ENCODE results near the gene HOTAIR.

HOTAIR gene

DNA sequence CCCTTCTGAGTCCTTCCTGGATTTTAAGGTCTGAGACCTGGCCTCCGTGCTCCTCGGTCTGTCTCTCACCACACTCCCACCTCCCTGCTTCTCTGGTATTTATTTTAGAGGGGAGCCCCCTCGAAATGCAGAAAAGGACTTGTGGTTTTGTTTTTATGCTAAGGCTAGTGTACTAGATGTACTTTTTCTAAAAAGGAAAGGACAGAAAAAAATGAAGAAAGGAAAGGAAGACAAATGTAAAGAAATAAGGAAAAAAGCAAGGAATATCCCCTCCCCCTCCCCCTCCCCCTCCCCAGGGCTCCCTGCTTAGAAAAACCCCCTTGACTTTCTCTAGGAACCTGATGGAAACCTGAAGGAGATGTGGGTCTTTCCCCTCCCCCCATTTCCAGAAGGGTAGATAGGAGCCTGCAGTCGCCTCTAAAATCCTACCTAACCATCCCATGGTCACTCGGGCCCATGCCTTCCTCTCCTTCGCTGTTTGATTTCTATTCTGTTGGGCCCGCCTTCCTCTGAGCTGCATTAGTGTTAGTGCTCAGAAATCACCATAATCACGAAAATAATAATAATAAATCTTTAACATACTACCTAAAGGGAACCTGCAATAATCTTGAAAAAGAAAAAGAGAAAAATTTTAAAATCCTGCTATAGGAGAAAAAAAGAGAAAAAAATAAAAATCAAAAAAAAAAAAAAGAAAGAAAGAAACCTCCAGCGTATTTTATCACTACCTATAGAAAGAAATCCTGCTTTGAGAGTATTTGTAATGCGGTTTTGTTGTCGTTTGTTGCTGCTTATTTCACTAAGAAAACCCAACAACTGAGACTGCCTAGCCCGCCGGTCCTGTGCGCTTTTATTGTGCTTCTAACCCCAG is 37.1 kb upstream of the HOTAIR start:
- DNase-seq (ENCODE audit: low read depth): no peak

DNA sequence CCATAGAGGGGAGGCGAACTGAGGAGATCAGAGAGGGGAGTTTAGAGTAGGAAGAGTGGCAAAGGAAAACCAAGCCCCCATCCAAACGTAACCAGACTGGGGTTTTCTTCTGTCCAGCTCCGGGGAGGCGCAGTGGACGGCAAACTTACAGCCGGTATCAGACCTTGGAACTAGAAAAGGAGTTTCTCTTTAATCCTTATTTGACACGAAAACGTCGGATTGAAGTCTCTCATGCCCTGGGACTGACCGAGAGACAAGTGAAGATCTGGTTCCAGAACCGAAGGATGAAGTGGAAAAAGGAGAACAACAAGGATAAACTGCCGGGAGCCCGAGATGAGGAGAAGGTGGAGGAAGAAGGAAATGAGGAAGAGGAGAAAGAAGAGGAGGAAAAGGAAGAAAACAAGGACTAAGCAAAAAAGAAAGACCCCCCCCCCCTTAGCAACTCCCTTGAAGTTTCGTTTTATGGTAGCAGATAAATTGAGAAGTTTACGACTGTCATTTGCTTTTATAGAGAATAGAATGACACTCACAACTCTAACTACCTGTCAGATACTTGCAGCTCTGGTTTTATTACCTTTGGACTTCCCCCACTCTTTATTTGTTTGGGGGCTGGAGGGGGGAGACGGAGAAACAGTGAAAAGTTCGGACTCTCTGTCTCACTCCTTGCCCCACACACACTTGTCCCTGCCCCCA is 36.4 kb upstream of the HOTAIR start:
- DNase-seq (ENCODE audit: low read depth): no peak

DNA sequence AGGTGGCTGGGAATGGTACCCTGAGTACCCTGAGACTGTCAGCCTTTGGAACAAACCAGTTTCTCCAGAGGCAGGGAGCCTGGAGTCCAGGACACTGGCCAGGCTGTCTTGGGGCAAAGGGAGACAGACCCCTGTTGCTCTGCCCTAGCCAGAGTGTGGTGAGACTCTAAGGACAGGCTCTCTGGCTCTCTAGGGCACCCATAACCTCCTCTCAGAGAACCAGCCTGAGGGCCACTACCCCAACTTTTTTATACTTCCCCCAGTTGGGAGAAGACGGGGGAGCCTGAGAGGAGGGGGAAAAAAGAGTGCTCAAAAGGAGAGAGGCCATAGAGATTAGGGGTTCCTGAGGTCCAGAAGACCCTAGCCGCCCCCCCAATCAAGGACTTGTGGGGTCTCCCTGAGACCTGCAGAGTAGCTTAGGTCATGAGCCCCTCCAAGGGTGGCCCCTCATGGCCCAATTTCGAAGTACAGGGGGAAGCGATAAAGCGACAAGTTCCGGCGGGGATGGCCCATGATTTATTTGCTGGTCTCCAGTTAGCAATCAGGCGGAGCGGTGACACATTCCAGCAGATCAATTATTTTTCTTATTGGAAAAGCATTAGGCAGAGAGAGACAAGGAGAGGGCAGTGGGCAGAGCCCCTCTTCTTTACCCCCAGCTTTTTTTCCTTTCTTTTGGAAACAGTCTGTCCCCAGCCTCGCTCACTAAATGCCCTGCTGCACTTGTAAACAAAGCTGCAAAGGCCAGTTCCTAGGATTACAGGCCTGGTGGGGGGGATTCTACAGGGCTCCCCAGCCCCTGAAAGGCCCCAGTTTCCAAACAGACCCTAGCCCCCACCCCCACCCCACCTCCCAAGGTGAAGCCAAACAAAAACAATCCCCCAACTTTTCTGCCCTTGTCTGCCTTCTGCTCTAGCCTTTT is 35.6 kb upstream of the HOTAIR start:
- DNase-seq (ENCODE audit: low read depth): no peak

DNA sequence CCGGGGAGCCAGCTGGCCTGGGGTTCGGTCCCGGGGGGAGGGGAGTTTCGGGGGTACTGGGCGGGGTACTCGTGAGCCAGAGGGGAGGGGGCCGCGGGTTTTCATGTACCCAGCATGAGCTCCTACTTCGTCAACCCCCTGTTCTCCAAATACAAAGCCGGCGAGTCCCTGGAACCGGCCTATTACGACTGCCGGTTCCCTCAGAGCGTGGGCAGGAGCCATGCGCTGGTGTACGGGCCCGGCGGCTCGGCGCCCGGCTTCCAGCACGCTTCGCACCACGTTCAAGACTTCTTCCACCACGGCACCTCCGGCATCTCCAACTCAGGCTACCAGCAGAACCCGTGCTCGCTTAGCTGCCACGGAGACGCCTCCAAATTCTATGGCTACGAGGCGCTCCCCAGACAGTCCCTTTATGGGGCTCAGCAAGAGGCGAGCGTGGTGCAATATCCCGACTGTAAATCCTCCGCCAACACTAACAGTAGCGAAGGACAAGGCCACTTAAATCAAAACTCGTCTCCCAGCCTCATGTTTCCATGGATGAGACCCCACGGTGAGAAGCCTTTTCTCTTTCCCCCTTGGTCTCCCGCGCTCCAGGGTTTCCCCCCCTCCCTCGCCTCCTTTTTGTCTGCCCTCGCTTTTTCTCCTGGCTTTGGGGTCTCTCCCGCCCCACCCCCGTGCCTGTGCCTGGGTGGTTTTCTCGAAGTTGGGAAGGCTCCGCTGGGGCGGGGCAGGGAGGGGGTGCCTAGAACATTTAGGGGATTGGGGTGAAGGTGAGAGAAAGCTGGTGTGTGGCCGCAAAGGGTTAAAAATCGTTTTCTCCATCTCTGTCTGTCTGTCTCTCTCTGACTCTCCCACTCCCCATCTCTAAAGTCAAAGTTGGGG is 34.7 kb upstream of the HOTAIR start:
- DNase-seq (ENCODE audit: low read depth): peak; percentile 17

DNA sequence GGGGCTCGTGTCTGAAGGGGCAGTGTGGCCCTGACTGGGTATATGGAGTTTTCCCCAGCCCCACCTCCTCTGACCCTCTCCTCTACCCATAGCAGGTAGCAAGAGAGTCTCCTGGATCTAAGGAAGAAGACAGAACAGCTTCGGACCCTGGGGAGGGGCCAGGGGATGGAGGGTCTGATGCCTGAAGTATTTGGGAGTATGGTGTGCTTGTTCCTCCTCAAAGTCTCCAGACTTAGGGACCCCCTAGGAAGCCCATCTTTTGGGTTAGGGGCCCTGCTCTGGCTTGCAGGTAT is 33.5 kb upstream of the HOTAIR start:
- no peak for DNase-seq (ENCODE audit: low read depth)

DNA sequence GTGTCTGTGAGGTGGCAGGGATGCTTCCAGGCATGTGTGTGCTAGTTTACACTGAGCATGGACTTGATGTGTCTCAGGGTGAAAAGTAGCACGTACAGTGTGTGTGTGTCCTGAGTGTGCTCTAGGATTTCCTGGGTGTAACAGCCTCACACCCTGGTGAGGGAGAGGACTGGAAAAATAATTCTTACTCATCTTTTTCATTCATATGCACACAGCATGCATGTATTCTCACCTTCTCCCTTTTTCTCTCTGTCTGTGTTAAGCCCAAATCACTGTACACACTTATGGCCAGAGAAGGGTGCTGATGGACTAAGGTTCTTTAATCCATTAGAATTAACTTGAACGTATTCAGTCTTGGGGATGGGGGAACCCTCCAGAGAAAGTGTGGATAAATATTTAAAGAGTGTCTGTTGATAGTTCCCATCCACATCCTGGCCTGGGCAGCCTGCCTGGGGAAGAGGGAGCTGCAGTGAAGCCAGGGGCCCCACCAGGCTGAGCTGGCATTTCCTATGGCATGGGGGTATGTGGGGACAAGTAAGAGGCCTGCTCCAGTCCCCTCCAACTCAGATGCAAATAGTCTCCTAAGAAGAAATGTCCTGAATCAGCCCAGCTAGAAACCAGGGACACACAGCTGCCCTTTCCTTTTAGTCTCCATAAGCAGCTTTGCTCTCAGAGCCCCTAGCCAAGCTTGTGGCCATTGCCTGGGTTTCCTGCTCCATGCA is 32.9 kb upstream of the HOTAIR start:
- DNase-seq (ENCODE audit: low read depth): no peak

DNA sequence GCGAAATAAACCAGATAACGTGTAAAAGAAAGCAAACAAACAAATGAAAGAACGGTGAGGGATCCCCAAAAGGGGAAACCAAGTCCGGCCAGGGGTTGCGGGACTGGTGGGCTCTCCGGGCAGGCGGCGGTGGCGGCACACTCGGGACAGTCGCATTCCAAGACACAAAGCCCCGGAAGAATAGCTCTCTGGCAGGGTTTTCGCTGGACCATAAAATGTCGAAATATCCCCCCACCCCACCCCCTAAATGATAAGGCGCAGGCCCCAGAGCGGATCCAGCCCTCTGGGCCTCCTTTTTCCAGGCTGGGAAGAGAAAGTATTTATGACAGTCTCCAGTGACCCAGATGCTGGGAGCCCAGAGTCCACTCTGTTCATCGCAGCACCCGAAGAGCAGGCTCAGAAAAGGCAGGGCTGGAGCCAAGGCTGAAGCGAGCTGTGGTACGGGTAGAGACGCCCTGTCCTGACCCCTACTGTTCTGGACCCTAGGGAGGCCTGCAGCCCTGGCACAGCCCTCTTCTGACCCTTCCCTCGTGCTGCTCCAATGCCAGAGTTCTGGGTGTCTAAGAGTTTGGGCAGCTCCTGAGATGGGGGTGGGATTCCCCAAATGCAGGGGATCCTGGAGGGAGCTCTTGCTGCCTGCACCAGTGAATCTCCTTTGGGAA is 31.9 kb upstream of the HOTAIR start:
- no peak for DNase-seq (ENCODE audit: low read depth)

DNA sequence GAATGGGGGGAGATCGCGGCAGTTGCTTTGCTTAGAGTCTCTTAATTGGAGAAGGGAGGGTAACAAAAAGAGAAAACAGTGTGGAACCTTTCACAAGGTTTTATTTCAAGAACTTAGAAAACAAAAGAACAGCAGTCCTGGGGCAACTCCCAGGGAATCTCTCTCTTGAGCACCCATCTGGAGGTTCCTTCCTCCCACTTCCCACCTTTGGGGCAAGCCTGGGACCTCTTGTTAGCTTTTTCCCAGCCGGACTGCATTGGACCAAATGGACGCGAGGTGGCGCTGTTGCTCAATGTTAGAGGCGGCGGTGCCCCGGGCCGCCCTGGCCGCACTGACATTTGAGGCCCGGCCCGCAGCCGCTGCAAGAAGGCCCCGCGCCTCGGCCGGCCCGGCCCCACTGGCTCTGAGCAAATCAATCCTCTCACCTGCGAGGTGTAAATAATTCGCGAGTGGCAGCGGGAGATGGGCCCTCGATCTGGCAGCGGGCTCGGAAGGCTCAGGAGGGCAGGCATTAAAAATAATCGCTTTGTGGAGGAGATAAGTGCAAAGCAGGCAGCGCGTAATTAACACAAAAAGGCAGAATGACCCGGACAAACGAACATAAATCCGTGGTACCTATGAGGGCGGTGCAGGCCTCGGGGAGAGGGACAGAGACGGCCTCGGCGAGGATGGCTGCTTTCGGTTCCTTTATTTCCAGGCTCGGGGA is 31.3 kb upstream of the HOTAIR start:
- DNase-seq (ENCODE audit: low read depth): peak; percentile 61

DNA sequence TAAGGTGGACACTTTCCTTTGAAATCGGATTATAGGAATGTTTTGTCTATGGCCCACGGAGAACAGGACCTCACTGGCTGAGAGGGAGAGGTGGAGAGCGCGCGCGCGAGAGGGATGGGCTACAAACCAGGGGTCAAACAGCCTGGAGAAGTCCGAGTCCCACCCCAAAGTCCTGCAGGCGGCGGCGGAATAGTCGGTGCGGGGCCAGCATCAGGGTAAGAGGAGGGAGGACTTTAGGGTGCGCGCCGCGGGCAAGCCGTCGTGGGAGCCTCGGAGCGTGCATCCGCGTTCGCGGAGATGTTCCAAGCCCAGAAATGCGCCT is 30.7 kb upstream of the HOTAIR start:
- DNase-seq (ENCODE audit: low read depth): no peak

DNA sequence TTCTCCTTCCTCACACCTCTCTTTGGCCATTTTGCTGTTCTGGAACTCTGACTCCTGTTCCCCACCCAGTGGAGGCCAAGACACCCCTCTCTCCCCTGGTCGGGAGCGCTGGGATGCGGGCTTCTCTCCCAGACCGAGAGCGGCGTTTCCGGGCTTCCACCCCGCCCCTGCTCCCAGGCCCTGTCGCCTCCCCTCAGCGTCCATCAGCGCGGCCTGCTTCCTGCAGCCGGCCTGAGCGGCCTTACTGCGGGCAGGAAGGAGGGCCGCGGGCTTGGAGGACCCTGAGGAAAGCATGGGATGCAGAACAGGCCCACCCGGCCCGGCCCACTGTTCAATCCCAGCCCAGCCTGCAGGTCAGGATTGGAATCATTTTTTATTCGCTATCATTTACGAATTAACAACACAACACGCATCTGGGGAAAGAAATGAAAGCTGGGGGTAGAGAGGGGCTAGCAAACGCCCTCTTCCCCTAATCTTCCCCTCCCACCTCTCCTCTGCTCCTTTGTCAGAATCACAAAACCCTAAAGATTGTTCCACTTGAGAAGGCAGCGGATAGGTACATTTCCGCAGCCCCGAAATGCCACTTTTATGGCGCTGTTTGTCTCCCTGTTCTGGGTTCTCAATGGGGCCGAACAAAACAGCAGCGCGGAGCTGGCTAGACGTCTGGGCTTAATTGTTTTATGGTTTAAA is 30.2 kb upstream of the HOTAIR start:
- no peak for DNase-seq (ENCODE audit: low read depth)

DNA sequence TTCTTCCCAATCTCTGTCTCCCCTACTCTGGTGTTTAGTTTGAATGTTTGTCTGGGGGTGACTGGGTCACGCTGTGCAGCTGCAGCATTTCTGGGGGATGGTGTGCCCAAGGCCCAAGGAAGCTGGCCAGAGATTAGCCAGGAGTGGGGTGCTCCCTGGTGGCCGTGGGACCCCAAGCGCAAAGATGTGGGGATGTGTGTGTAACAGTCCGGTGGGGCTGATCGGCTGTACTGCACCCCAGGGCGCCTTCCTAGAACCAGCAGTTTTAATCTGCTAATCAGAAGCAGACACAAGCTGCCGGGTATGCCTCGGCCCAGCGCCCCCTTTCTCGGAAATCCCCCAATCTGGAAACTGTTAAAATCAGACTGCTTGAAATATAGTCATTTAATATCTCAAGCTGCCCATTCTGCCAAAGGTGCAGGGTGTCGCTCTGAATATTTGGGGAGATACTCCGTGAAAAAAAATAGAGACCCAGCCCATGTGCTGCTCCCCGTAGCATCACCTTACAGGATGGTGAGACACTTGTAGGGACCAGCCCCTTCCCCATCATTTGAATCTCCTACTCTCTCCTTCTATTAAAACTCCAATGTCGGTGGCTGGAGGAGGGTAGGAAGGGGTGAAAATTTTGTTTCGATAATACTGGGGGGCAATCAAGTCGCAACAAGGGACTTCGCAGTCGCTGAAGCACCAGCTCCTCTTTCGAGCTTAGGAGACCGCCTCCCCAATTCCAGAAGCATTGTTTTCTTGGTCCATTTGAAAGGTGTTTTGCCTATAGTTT is 29.5 kb upstream of the HOTAIR start:
- DNase-seq (ENCODE audit: low read depth): no peak

DNA sequence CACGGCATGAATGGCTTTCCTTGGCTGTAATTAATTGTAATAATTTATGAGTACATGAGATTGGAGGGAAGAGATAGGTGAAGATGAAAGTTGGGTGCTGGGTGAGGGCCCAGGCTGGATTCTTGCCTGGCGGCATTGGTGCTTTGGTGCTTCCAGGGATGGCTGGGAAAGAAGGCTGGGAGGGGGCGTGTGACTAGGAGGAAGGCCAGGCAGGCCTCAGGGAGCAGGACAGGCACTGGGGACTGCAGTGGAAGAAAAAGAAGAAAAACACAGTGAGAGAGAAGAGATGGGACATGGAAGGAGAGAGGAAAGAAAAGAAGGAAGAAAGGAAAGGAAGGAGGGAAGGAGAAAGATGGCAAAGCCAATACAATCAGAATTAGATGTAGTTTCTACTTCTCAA is 28.9 kb upstream of the HOTAIR start:
- DNase-seq (ENCODE audit: low read depth): no peak

DNA sequence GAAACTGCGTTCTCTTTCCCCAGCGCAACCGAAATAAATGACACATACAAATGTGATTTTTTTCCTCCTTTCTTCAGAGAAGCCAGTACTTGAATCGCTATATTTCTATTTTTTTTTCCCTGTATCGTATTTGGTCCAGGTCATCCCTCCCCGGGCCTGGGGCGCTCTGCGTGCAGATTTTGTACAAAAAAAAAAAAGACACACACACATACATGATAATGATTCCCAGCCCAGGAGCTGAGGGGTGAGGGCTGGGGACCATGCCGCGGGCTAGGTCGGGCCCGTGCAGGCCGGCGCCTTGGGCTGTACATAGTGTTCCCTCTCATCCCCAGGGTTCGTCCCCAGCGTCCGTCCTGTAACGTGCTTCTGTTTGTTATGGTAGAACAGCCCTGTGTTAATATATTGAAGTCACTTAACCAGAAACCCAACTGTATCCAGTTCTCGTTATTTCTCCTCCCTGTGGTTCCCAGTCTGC is 28.2 kb upstream of the HOTAIR start:
- DNase-seq (ENCODE audit: low read depth): no peak

DNA sequence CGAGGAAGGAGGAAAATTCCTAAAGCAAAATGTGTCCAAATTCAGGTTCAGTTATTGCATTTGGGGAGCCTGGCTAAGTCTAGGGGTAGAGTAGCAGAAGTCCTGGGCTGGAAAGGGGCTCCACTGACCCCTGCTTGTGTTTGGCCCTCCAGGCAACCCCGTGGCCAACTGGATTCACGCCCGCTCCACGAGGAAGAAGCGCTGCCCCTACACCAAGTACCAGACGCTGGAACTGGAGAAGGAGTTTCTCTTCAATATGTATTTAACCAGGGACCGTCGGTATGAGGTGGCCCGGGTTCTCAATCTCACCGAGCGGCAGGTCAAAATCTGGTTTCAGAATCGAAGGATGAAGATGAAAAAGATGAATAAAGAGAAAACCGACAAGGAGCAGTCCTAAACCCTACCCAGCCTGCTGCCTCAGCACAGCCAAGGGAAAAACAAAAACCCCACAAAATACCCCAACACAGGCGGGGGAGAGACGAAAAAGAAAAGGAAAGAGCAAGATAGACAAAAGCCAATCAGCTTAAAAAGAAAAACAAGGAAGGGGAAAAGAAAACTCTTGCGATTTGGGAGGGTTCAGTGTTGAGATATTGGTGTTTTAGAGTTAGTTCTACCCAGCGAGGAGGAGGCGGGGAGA is 27.6 kb upstream of the HOTAIR start:
- no peak for DNase-seq (ENCODE audit: low read depth)

DNA sequence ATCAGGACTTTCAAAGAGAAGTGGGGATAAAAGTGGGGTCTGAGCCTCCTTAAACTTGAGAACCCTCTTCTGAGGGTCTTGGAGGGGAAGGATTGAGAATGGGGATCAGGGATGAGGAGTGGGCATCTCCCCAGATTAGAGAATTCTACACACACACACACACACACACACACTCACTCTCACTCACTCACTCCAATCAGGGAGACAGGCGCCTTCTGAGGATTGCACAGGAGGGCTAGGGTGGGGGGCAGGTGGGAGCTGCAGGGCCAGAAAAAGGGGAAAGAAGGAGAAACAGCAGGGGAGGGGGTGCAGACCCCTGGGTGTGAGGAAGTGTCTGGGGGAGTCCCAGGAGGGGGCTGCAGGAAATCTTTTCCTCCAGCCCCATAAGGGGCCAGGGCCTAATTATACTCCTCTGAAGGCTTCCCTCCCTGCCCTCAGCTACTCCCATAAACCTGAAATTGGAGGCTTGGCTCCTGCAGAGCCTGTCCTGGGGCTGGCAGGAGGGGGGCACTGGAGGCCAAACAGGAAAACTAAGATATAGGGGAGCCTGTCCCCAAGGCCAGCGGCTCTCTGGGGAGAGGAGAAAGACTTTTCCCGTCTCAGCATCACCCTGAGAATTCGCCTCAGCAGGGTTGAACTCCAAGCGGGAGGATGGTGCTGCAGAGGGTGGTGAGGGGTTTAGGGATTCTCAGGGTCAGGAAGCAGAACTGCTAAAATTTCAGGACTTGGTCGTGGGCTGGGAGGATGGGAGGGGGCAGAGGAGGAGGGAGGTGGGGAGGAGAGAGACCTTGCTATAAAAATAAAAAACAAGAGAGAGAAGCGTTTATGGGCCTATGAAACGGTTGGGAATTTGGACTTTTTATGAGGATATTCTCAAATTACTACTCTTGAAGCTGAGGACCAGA is 26.8 kb upstream of the HOTAIR start:
- DNase-seq (ENCODE audit: low read depth): no peak

DNA sequence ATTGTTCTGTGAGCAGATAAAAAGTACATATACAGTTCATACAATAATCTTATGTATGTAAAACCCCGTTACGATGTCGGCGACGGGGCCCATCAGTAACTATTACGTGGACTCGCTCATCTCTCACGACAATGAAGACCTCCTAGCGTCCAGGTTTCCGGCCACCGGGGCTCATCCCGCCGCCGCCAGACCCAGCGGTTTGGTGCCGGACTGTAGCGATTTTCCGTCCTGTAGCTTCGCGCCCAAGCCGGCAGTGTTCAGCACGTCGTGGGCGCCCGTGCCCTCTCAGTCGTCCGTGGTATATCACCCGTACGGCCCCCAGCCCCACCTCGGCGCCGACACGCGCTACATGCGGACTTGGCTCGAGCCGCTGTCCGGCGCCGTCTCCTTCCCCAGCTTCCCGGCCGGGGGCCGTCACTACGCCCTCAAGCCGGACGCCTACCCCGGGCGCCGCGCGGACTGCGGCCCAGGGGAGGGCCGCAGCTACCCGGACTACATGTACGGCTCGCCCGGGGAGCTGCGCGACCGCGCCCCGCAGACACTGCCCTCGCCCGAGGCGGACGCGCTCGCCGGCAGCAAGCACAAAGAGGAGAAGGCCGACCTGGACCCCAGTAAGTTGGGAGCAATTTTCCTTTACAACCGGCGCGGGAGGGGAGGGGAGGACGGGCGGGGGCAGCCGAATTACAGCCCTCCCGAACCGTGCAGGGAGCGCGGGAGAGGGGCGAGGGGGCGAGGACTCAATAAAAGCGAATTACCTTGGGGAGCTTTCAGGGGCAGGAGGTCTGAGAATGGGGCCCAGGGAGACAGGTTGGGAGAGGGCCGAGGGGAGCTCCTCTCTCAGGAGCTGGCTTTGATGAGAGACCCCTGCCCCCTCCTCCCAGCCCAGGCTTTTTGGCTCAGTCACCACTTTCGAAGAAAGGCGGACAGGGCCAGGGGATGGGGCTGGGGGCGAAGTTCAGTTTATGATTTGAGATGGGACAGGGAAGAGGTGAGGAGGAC is 25.7 kb upstream of the HOTAIR start, which contains the start of gene HOXC9:
Gene HOXC9 (plus strand): TSS at position 46 of the 999 bp plus-strand sequence. CDS start 28 bp downstream, at position 74.
- DNase-seq (ENCODE audit: low read depth): peak; percentile 16

Measured in iris pigment epithelial cell (primary cell).